HL-60 (cell line): ENCODE measurements around the gene NKAPL.

Experiments used
- DNase-seq, 2 experiments: peaks; one replicate each; pipeline ENCODE4 v3.0.0-alpha.2; 2010 to 2020; ENCODE audit warnings: low read depth in 1 of 2, low spot score in 1 of 2
- H3K27ac ChIP-seq: fragments of 250-450 bp; sonication (Bioruptor Pico); replicated peaks from 2 replicates; pipeline ENCODE4 v1.5.1; 2020; ENCODE audit warnings: mild to moderate bottlenecking, moderate library complexity
- H3K27me3 ChIP-seq: fragments of 250-450 bp; sonication (Bioruptor Pico); 2 replicates; pipeline ENCODE4 v1.5.1; 2021; ENCODE audit warnings: mild to moderate bottlenecking, moderate library complexity; ENCODE audit not compliant: insufficient read depth, poor library complexity, severe bottlenecking
- H3K4me3 ChIP-seq: replicated peaks from 2 replicates; pipeline ENCODE4 v1.5.1; 2011; ENCODE audit warnings: mild to moderate bottlenecking, control low read depth, low read length; ENCODE audit not compliant: insufficient read depth
- GABPA ChIP-seq: IDR thresholded peaks from 2 replicates; pipeline ENCODE4 v1.6.1; 2012; ENCODE audit warnings: low read depth
- POLR2AphosphoS5 ChIP-seq: IDR thresholded peaks from 2 replicates; pipeline ENCODE4 v1.6.1; 2012; ENCODE audit warnings: low read depth
- REST ChIP-seq: IDR thresholded peaks from 2 replicates; pipeline ENCODE4 v1.6.1; 2012; ENCODE audit warnings: low read depth; ENCODE audit not compliant: insufficient replicate concordance
- SPI1 ChIP-seq: IDR thresholded peaks from 2 replicates; pipeline ENCODE4 v1.6.1; 2012; ENCODE audit warnings: low read depth, mild to moderate bottlenecking, borderline replicate concordance
- long read RNA-seq: library from polyadenylated mRNA; unstranded; transcript quantifications from one replicate; pipeline ENCODE4 v2.0.0, GENCODE V29; 2020
- TF ChIP-seq, protein P1 (sequence below): IDR thresholded peaks from one replicate; pipeline ENCODE4 v1.5.1; 2011; ENCODE audit warnings: low read length, control low read depth, inconsistent platforms; ENCODE audit not compliant: insufficient read depth

NKAPL gene
- long read RNA-seq, result 0 reads

DNA sequence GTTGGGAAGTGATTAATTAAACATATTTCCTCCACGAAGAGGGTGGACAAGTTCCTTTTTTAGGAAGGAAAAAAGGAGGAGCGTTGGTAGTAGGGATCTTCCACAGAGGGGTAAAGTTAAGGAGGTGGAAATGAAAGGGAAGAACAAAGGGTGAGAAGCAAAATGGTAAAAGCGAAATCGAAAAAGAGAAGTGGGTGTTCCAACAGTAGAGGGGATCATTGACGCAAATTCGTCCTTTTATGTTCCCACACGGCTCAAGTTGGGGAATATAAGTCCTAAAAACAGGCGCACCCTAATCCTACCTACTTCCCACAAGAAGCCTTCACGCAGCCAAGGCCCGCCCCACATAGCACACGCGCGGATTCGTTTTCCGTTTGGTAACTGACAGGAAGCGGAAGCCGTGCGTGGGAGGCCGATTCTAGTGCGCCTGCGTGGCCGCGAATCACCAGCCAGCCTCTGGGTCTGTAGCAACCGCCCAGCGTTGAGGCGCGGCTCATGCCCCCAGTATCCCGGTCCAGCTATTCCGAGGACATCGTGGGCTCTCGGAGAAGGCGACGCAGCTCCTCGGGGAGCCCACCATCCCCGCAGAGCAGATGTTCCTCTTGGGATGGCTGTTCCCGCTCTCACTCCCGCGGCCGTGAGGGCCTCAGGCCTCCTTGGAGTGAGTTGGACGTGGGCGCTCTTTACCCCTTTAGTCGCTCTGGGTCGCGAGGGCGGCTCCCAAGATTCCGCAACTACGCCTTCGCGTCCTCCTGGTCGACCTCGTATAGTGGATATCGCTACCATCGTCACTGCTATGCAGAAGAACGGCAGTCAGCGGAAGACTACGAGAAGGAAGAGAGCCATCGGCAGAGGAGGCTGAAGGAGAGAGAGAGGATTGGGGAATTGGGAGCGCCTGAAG is at the start of gene NKAPL:
TSS of gene NKAPL (plus strand) at position 421 of the 901 bp plus-strand sequence. CDS start at position 496, 75 bp downstream.
- no peak within 1 kb of the TSS for H3K4me3 ChIP-seq
- no peaks in the 10 kb centered on the region for H3K27me3 ChIP-seq
- DNase-seq, result no peak
- no peak within 1 kb of the TSS for H3K27ac ChIP-seq
- TF ChIP-seq POLR2AphosphoS5 (no peak), REST (no peak), SPI1 (no peak), GABPA (no peak)
- TF ChIP-seq, protein P1, sequence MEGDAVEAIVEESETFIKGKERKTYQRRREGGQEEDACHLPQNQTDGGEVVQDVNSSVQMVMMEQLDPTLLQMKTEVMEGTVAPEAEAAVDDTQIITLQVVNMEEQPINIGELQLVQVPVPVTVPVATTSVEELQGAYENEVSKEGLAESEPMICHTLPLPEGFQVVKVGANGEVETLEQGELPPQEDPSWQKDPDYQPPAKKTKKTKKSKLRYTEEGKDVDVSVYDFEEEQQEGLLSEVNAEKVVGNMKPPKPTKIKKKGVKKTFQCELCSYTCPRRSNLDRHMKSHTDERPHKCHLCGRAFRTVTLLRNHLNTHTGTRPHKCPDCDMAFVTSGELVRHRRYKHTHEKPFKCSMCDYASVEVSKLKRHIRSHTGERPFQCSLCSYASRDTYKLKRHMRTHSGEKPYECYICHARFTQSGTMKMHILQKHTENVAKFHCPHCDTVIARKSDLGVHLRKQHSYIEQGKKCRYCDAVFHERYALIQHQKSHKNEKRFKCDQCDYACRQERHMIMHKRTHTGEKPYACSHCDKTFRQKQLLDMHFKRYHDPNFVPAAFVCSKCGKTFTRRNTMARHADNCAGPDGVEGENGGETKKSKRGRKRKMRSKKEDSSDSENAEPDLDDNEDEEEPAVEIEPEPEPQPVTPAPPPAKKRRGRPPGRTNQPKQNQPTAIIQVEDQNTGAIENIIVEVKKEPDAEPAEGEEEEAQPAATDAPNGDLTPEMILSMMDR, result no peak

DNA sequence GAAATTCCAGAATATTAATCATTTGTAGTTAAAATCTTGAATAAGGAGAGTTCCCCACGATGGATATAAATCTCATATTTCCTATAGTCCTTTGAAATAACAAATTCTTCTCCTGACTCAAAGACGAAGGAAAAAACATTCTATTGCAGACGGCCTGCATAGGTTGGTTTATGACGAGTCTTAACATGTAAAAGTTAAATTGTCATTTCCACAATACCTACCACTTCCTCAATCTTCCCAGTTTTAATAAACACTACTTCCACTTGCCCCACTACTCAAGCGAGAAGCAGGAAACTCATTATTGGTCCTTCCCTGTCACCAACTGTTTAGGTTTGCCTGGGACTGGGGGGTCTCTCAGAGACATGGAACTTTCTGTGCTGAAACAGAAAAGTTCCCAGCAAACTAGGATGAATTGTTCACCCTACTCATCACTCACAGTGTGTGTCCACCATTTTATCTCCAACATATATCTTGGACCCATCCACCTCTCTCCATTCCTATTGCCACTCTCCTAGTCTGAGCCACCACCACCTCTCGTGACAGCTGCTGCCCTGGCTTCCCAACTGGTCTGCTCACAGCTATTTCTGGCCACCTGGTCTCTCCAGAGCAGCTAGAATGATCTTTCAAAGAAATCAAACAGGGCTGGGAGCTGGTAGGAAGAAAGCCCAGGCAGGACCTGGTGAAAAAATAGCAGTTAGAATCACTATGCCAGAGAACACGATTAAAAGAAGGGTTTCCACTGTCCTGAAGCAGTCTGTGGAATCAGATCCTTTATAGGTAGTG is 49.2 kb upstream of the NKAPL start:
- H3K27me3 ChIP-seq, result no peaks in the 10 kb centered on the region
- H3K4me3 ChIP-seq, result no peak overlapping the region
- TF ChIP-seq, protein P1, result no peak
- peak; percentile 65 for TF ChIP-seq SPI1
- TF ChIP-seq GABPA, result no peak
- no peak for DNase-seq
- H3K27ac ChIP-seq, result no peak overlapping the region

GRCh38 chr6:28211840-28212509 is 47.1 kb upstream of the NKAPL start:
- Histone ChIP-seq H3K27me3 (no peaks in the 10 kb centered on the region), H3K4me3 (peak overlapping the region; percentile 47), H3K27ac (peak overlapping the region; percentile 30; the same call in 1 of the 2 replicates)
- TF ChIP-seq, protein P1, result no peak
- no peak for TF ChIP-seq REST
- TF ChIP-seq POLR2AphosphoS5, result no peak
- no peak for TF ChIP-seq SPI1
- TF ChIP-seq GABPA, result no peak
- DNase-seq, result no peak
